HL-60/S4 treated with phorbol 12-myristate 13-acetate at 8.2 ng/mL for 4 days and 3 days (cell line): Measurements from ENCODE around the gene CTAG1A.
"Not testable (repeated sequence)": the region's sequence is repeated elsewhere in the genome, so short reads cannot be mapped to it uniquely, and the experiment has no call there.

Source experiments
- in situ Hi-C: fragments of 300-500 bp; cut with MboI; formaldehyde crosslinking; loops from 2 replicates; pipeline ENCODE4 v1.15.0; 2022; ENCODE audit warnings: low sequenced_read_pairs

Gene CTAG1A

DNA sequence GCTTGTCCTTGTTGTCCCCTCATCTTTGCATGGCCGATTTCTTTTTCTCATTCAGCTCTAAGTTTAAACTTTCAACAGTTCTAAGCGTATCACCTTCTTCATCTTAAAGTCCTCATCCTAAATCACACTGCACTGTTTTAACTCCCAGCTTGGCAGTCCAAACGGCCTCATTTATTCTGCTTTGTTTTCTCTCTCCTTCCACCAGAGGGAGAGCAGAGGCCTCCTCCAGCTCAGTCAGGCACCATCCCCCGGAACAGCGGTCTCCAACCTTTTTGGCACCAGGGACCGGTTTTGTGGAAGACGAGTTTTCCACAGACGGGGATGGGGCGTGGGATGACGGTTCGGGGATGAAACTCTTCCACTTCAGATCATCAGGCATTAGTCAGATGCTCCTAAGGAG, 14.6 kb upstream of the CTAG1A start:
- in situ Hi-C loops, result not testable (repeated sequence)

DNA sequence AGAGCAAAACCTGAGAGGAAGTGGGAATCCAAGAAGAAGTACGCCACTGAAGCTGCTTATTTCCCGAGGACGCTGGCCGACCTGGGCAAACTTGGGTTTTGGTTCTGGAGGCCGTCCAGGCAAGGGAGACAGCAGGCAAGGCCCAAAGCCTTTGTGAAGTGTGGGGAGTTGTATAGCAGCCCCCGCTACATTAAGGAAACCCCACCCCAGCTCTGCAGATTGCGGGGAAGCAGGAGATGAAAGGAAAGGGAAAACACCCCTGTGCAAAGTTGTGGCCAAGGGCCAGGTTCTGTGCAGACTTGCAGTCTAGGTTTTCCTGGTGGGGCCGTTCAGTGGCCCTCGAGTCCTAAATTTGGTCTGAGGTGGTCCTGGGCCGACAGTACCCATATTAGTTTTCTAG, 11.9 kb upstream of the CTAG1A start:
- in situ Hi-C loops, result not testable (repeated sequence)

DNA sequence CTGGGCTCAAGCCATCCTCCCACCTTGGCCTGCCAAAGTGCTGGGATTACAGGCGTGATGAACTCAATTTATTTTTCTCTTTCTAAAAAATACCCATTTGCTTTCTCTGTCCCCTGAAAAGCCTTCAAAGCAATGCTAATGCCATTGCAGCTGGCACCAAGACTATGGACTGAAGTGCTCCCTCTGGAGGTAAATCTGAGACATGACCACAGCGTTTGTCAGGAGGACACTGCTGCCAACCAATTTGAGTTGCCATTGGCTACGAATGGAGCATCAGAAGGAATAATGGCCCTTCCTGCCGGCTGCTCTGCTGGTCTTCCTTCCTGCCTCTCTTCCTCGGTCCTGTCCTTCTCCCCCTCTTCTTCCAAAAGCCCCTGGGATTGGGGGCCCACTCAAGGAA, 9.9 kb upstream of the CTAG1A start:
- in situ Hi-C loops, result not testable (repeated sequence)

DNA sequence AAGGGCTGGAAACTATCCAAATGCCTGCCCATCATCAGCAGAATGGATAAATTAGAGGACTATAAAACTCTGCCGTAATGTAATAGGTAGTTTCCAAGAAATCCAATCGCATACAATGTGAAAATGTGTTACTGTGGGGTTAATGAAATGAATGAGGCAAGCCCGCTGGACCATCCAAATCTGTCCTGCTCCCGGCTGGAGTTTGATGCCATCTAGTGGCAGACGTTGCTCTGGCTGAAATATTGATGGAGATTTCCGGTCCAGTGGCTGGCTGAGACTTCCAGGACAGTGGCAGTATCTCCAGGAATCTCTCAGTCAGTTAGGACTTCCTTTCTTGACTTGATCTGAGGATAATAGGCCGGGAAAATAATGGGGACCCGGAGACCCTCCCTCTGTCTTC, 1.9 kb upstream of the CTAG1A start:
- in situ Hi-C loops, result not testable (repeated sequence)

GRCh38 chrX:154590415-154590814, 5.5 kb downstream of the CTAG1A start:
- in situ Hi-C loops, result not testable (repeated sequence)

- in situ Hi-C loops, result no loop called here
Measured at GRCh38 chrX:154592505-154592904, 7.6 kb downstream of the CTAG1A start.

- in situ Hi-C loops, result no loop called here
Measured at GRCh38 chrX:154593201-154593600, 8.3 kb downstream of the CTAG1A start.

DNA sequence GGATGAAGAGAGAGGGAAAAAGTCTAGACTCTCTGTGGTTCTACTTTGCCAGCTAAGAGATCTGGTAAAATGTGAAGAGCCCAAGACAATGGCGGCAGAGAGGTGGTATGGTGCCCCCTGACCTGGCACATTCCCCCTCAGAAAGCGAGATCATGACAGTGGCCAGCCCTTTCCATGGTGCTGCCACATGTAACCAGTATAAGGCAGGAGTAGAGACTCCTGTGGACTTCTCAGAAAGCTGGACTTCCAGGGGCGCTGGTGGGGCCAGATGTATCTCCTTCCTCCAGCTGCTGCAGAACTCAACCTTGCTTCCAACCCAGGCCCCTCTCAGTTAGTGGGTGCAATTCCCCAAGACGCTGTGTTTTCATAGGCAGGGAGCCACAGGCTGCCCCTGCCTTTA, 9.6 kb downstream of the CTAG1A start:
- in situ Hi-C loops, result no loop called here

GRCh38 chrX:154595559-154596249, 10.8 kb downstream of the CTAG1A start:
- in situ Hi-C loops, result no loop called here

DNA sequence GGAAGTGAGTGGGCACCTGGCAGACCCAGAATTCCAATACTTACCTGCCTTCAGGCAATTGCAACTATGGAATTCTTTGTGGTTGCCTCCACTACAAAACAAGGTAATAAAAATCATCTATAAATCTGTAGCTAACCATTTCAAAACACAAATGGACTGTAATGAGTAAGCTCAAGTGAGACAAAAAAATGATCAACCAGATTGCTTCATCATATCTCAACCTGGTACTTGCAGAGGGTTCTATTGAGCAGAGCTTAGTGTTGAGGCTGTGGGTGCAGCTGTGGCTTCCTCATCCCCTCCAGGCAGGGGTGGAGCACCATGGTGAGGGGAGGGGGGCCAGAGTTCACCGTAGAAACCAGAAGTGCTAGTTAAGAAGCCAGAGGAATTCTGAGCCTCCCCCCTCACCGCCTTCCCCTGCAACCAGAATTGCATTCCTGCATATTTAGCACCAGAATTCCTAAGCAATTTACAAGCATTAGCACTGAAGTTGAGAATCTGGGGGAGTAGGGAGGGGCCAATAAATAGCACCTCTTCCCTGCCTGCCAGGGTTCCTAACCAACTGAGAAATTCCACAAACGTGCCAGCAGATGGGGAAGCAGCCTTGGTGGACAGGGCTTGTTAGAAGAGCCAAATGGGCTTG, 11.5 kb downstream of the CTAG1A start:
- in situ Hi-C loops, result no loop called here

DNA sequence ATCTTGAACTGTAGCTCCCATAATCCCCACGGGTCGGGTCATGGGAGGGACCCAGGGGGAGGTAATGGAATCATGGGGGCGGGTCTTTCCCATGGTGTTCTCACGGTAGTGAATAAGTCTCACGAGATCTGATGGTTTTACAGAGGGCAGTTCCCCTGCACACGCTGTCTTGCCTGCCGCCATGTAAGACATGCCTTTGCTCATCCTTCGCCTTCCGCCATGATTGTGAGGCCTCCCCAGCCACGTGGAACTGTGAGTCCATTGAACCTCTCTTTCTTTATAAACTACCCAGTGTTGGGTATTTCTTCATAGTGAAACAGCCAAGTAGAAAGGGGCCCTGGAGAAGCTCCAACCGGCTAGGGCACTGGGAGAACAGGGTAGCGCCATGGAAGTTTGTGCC, 12.3 kb downstream of the CTAG1A start:
- in situ Hi-C loops, result no loop called here

DNA sequence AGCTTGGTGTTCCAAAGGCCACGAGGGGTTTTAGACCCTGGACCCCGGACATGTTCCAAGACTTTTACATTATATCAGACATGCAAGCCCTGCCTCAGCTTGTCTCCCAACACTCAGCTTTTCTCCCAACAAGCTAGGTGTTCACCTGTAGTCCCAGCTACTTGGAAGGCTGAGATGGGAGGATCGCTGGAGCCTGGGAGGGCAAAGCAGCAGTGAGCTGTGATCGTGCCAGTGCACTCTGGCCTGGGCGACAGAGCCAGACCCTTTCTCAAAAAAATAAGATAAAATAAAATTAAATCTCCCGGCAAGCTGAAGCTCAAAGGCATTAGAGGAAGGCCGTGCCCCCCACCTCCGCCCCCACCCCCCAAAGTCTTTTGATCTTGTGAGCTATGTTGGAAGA, 13.7 kb downstream of the CTAG1A start:
- in situ Hi-C loops, result no loop called here

DNA sequence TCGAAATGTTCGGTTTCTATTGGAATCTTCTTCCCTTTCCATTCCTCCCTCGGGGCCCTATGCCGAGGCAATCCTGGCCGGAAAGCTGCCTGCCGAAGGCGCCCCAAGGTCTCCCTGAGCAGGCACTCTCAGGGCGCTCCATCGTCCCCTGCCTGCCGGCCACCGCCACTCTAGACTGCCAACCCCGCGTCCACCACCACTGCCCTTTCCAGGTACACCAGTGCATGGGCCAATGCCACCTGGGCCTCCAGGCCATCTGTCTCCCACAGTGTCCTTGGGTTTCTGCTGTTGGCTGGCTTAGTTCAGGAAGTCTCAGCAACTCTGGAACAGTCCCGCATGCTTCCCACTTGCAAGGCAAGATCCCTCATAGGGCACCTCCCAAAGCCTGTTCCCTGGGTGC, 14.6 kb downstream of the CTAG1A start:
- in situ Hi-C loops, result no loop called here

DNA sequence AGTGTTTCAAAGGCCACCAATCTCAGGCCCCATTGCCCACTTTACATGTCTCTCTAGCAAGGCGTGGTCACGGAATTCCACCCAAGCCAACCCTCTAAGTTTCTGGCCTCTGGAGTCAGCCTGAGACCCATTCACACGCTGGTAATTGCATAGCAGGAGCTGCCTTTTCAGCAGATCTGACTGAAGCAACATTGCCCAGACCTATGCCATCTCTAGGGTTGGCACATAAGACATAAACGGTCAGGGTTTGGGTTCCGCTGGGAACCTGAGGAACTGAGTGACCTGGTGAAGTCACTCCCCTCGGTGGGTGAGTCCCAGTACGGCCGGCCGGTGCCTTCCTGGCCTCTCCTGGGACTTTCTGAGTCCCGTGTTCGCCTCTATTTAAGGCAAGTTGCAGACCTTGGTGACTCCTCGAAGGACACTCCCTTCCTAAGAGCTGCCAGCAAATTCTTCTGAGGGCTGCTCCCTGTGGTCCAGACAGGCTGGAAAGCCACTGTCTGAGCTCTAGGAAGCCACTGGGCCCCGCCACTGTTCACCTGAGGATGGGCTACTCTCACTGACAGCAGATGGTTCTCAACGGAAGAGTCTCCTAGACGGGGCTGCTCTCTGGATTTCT, 15.9 kb downstream of the CTAG1A start:
- in situ Hi-C loops, result no loop called here

GRCh38 chrX:154602226-154602625, 17.3 kb downstream of the CTAG1A start:
- in situ Hi-C loops, result no loop called here

GRCh38 chrX:154602766-154603437, 18.0 kb downstream of the CTAG1A start:
- in situ Hi-C loops, result no loop called here

DNA sequence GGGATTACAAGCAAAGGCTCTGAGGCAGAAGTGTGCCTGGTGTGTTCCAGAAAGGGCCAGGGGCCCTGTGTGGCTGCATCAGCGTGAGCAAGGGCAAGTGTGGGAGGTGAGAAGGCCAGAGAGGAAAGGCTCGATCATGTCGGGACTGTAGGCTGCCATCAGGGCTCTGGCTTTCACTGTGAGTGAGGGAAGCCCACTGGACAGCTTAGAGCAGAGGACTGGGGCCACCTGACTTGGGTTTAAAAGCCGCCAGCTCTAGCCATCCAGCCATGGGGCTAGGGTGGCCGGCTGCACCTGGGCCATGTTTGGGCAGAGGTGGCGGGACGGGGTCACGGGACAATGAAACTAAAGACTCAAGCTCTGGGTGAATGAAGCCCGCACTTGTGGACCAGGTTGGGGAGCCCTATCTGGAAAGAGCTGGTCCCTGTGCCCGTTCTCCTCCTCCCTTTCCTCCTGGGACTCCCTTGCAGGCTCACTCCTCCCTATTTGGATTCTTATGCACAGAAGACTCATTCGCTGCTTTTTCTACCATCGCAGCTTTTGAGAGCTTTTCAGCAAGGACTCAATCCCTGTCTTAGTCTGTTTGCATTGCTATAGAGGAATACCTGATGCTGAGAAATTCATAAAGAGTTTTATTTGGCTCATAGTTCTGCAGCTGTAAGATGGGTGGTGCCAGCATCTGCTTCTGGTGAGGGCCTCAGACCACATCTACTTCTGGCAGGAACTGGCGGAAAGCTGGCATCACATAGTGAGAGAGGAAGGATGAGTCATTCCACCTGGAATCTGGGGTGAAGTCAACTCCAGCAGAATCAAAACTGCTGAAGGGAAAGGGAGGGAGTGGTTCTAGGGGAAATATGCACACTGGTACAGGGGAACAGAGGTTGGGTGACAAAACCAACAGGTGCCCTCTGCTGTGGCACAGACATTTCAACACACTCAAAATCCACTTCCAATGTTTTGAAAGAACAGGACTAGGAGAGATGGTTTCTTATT, 18.8 kb downstream of the CTAG1A start:
- in situ Hi-C loops, result no loop called here

GRCh38 chrX:154605566-154605965, 20.6 kb downstream of the CTAG1A start:
- in situ Hi-C loops, result no loop called here

GRCh38 chrX:154607370-154607769, 22.4 kb downstream of the CTAG1A start:
- in situ Hi-C loops, result no loop called here

DNA sequence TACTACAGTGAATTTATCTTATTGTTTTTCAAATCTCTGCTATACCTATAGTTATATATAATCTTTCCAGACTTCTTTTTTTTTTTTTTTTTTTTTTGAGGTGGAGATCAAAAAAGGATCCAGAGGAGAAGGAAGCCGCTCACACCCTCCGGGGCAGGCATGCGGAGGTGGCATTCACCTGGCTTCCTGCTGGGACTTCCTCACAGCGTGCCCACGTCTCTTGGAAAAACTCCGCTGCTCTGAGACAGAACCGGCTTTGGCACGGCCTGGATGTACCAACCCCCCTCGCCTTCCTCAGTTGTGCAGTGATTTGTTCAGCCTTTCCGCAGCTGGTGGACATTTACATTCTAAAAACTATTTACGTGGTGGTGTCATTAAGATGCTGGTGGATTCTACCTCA, 23.0 kb downstream of the CTAG1A start:
- in situ Hi-C loops, result not testable (repeated sequence)

DNA sequence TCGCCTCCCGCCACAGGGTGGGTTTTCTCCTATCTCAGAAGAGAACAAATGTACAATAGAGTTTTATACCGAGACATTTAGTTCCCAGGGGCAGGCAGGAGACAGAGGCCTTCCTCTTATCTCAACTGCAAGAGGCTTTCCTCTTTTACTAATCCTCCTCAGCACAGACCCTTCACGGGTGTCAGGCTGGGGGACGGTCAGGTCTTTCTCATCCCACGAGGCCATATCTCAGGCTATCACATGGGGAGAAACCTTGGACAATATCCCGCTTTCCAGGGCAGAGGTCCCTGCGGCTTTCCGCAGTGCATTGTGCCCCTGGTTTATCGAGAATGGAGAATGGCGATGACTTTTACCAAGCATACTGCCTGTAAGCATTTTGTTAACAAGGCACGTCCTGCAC, 23.9 kb downstream of the CTAG1A start:
- in situ Hi-C loops, result not testable (repeated sequence)
